Endothelial cell of umbilical vein (primary cell): ENCODE data around the gene SHC1. TPM values are rescaled to one million over a fixed set of nuclear protein-coding genes. Genes with fewer than 3 reads are reported as not detected.

Experiments
- BruUV-seq: library from RNA; stranded (reverse); fragments of 400-500 nt; replicated peaks from 2 replicates; lab custom pipeline; 2021; lab: Mats Ljungman, UMichigan
- CTCF ChIA-PET: fragments of 300-600, 350-600 bp; sonication (Branson Sonifier 250); formaldehyde crosslinking; loops from one replicate; lab custom pipeline; 2021; ENCODE audit warnings: antibody characterized with exemption, inconsistent platforms; lab: Charles Lee
- POLR2A ChIA-PET: fragments of 300-600, 350-600 bp; sonication (Branson Sonifier 250); formaldehyde crosslinking; loops from one replicate; lab custom pipeline; 2021; ENCODE audit warnings: antibody characterized with exemption, inconsistent platforms; lab: Charles Lee
- DNase-seq: peaks from one replicate; pipeline ENCODE4 v3.0.0-alpha.2; 2011; ENCODE audit warnings: low read depth, low spot score
- FAIRE-seq: peaks from 2 replicates; lab custom pipeline; 2011; peaks lifted over from hg19 to GRCh38; lab: Jason Lieb, UNC
- H2AFZ ChIP-seq: 2 replicates; pipeline ENCODE4 v1.6.0; 2012; ENCODE audit warnings: low read depth, low read length, control low read depth, inconsistent platforms
- H3K27ac ChIP-seq: 2 replicates; pipeline ENCODE4 v1.5.1; 2011; ENCODE audit warnings: low read depth, mild to moderate bottlenecking, control low read depth, low read length, moderate library complexity; ENCODE audit not compliant: insufficient read depth
- H3K27me3 ChIP-seq, 2 experiments: 2 replicates each; pipeline versions ENCODE4 v1.6.0 to v1.6.1; 2011; ENCODE audit warnings: low read length in 2 of 2, mixed read lengths in 1 of 2; ENCODE audit not compliant: control insufficient read depth in 2 of 2, insufficient read depth in 2 of 2
- H3K36me3 ChIP-seq, 2 experiments: 2 replicates in 1 of 2; 3 replicates in 1 of 2; pipeline ENCODE4 v1.5.1; 2011; ENCODE audit warnings: low read length in 2 of 2, mild to moderate bottlenecking in 1 of 2, moderate library complexity in 1 of 2; ENCODE audit not compliant: control insufficient read depth in 2 of 2, insufficient read depth in 2 of 2; ENCODE audit errors: extremely low read depth in 1 of 2
- H3K4me1 ChIP-seq: 3 replicates; pipeline ENCODE4 v1.5.1; 2011; ENCODE audit warnings: mild to moderate bottlenecking, low read length; ENCODE audit not compliant: control insufficient read depth, insufficient read depth; ENCODE audit errors: extremely low read depth
- H3K4me2 ChIP-seq: 2 replicates; pipeline ENCODE4 v1.6.1; 2011; ENCODE audit warnings: low read length, control low read depth, mixed read lengths; ENCODE audit not compliant: insufficient read depth
- H3K4me3 ChIP-seq, 3 experiments: fragments of 200-600 bp in 1 of 3; sonication (generic), shearing (Covaris generic) in 1 of 3; replicated peaks in 1 of 3; 2 replicates each; pipeline ENCODE4 v1.5.1; 2011 to 2016; ENCODE audit warnings: control low read depth in 3 of 3, low read length in 3 of 3, mild to moderate bottlenecking in 2 of 3, inconsistent platforms in 1 of 3, low read depth in 1 of 3, moderate library complexity in 1 of 3; ENCODE audit not compliant: insufficient read depth in 1 of 3
- H3K79me2 ChIP-seq: 2 replicates; pipeline ENCODE4 v1.6.0; 2012; ENCODE audit warnings: low read length, inconsistent platforms; ENCODE audit not compliant: control insufficient read depth, insufficient read depth
- H3K9ac ChIP-seq: replicated peaks from 2 replicates; pipeline ENCODE3; 2011; ENCODE audit warnings: low read length, control low read depth; ENCODE audit not compliant: insufficient read depth; ENCODE audit errors: extremely low read depth
- H3K9me1 ChIP-seq: replicated peaks from 3 replicates; pipeline ENCODE4 v1.6.0; 2011; ENCODE audit warnings: mild to moderate bottlenecking, low read length; ENCODE audit not compliant: control insufficient read depth, insufficient read depth; ENCODE audit errors: extremely low read depth
- H3K9me3 ChIP-seq: replicated peaks from 2 replicates; pipeline ENCODE4 v1.5.1; 2012; ENCODE audit warnings: low read length, inconsistent platforms; ENCODE audit not compliant: control insufficient read depth, insufficient read depth
- H4K20me1 ChIP-seq: replicated peaks from 2 replicates; pipeline ENCODE3; 2011; ENCODE audit warnings: mild to moderate bottlenecking, low read length; ENCODE audit not compliant: control insufficient read depth, insufficient read depth; ENCODE audit errors: extremely low read depth
- EZH2 ChIP-seq: IDR thresholded peaks from 2 replicates; pipeline ENCODE4 v1.6.1; 2012; ENCODE audit warnings: borderline replicate concordance, low read depth, mild to moderate bottlenecking, moderate library complexity, low read length, inconsistent platforms; ENCODE audit not compliant: severe bottlenecking
- FOS ChIP-seq: IDR thresholded peaks from 2 replicates; pipeline ENCODE4 v1.6.1; 2011; ENCODE audit warnings: mild to moderate bottlenecking, low read length, moderate library complexity, borderline replicate concordance; ENCODE audit not compliant: insufficient read depth
- GATA2 ChIP-seq: IDR thresholded peaks from 2 replicates; pipeline ENCODE4 v1.7.0; 2011; ENCODE audit warnings: low read depth, mild to moderate bottlenecking, moderate library complexity, mixed read lengths, low read length; ENCODE audit not compliant: insufficient read length, insufficient read depth
- JUN ChIP-seq: IDR thresholded peaks from 2 replicates; pipeline ENCODE4 v1.6.1; 2011; ENCODE audit warnings: borderline replicate concordance, low read depth; ENCODE audit not compliant: insufficient read length, insufficient read depth
- MAX ChIP-seq: IDR thresholded peaks from 2 replicates; pipeline ENCODE4 v1.6.1; 2011; ENCODE audit not compliant: insufficient read depth, insufficient read length
- MYC ChIP-seq: IDR thresholded peaks from one replicate; pipeline ENCODE4 v1.6.1; 2011; ENCODE audit warnings: mild to moderate bottlenecking, low read depth, low read length
- POLR2A ChIP-seq: IDR thresholded peaks from 2 replicates; pipeline ENCODE4 v1.6.1; 2012; ENCODE audit warnings: low read depth, mild to moderate bottlenecking, control low read depth, low read length
- POLR2AphosphoS5 ChIP-seq: IDR thresholded peaks from 2 replicates; pipeline ENCODE4 v1.6.1; 2012; ENCODE audit warnings: low read depth, mild to moderate bottlenecking, control low read depth, low read length, moderate library complexity; ENCODE audit not compliant: insufficient read depth
- dilution Hi-C: fragments of 300-500 bp; cut with MboI; formaldehyde crosslinking; loops from one replicate; pipeline ENCODE4 v1.15.0; 2019; ENCODE audit warnings: low sequenced_read_pairs; ENCODE audit not compliant: extremely low pct_ligation_motif_present
- intact Hi-C: fragments of 100-400 bp; cut with micrococcal nuclease; formaldehyde crosslinking; loops from one replicate; pipeline ENCODE4 v1.10.0; 2022
- polyA plus RNA-seq, 4 experiments: library from polyadenylated mRNA; depleted of rRNA in 3 of 4; stranded (reverse) in 3 of 4; unstranded in 1 of 4; fragments of >200 nt; gene quantifications; 2 replicates each; pipeline versions ENCODE4 v1.2.1 to v1.2.3, GENCODE V29; 2011 to 2012; ENCODE audit warnings: missing spikeins in 1 of 4
- total RNA-seq: library from RNA; stranded (reverse); gene quantifications from 2 replicates; pipeline ENCODE4 v1.2.3, GENCODE V29; 2021
- TF ChIP-seq, protein P1 (sequence below), 2 donors: IDR thresholded peaks; 1 replicate in 1 of 2; 2 replicates in 1 of 2; pipeline ENCODE4 v1.5.1; 2011; ENCODE audit warnings: low read length in 2 of 2, mild to moderate bottlenecking in 2 of 2, moderate library complexity in 2 of 2, control low read depth in 1 of 2, inconsistent platforms in 1 of 2, low read depth in 1 of 2; ENCODE audit not compliant: insufficient read depth in 1 of 2; ENCODE audit errors: extremely low read depth in 1 of 2

SHC1 gene
- total and polyA plus RNA-seq, 2 donors (not counting 3 experiments of a cell fraction or from before 2014, with no cell fraction given): 316 to 324 TPM

DNA sequence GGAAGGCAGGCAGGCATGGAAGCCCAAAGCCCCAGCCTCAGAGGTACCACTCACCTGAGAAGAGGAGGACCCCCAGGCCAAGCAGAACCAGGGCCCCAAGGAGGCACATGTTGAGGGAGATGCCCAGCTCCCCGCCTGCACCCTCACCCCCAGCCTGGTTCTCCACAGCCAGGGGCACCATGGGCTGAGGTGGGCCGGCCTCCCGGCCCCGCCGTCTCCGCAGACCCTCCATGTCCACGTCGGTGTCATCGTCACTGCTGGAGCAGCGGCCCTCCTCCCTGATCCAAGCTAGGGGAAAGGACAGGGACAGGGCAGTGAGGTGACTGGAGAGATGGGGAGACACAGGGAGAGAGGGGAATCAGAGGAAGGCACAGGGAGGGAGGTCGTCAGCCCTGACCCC is 22.5 kb downstream of the SHC1 start:
- intact Hi-C loops: no loop called here
- Histone ChIP-seq H3K9me3 (no peaks in the 10 kb centered on the region), H3K79me2 (no peaks in the 10 kb centered on the region), H3K9ac (no peak overlapping the region), H3K4me3 (no peak overlapping the region), H3K4me2 (no peak overlapping the region), H3K36me3 (peaks cover 0 to 35% of the 10 kb centered on the region in 2 experiments), H3K4me1 (no peaks in the 10 kb centered on the region), H4K20me1 (no peaks in the 10 kb centered on the region), H3K27ac (no peak overlapping the region), H3K27me3 (no peaks in the 10 kb centered on the region), H2AFZ (no peak overlapping the region), H3K9me1 (no peaks in the 10 kb centered on the region)
- no peak for DNase-seq
- FAIRE-seq: no peak
- CTCF ChIA-PET: interaction anchor here (1.1 kb wide), 1 partner anchor 69 kb away, joined by 6 read pairs; no protein-coding TSS in a partner anchor
- dilution Hi-C loops: no loop called here
- BruUV-seq: no TSS peak
- POLR2A ChIA-PET: no interaction called here
- TF ChIP-seq, protein P1, sequence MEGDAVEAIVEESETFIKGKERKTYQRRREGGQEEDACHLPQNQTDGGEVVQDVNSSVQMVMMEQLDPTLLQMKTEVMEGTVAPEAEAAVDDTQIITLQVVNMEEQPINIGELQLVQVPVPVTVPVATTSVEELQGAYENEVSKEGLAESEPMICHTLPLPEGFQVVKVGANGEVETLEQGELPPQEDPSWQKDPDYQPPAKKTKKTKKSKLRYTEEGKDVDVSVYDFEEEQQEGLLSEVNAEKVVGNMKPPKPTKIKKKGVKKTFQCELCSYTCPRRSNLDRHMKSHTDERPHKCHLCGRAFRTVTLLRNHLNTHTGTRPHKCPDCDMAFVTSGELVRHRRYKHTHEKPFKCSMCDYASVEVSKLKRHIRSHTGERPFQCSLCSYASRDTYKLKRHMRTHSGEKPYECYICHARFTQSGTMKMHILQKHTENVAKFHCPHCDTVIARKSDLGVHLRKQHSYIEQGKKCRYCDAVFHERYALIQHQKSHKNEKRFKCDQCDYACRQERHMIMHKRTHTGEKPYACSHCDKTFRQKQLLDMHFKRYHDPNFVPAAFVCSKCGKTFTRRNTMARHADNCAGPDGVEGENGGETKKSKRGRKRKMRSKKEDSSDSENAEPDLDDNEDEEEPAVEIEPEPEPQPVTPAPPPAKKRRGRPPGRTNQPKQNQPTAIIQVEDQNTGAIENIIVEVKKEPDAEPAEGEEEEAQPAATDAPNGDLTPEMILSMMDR (IDR thresholded peaks at IDR 0.05; ENCODE audit: extremely low read depth in 1 of 2, insufficient read depth in 1 of 2, low read depth in 1 of 2, low read length in 2 of 2): no peak
- TF ChIP-seq EZH2: no peak
- TF ChIP-seq POLR2AphosphoS5: no peak
- TF ChIP-seq GATA2: no peak
- TF ChIP-seq POLR2A: no peak
- TF ChIP-seq JUN: no peak
- TF ChIP-seq FOS: no peak
- TF ChIP-seq MYC: no peak
- TF ChIP-seq MAX: no peak
